NCI-H146 treated with DMSO at 0.1 percent for 48 hours (cell line): ENCODE measurements around the gene RREB1.

ENCODE experiments used
- DNase-seq: peaks from one replicate; lab custom pipeline; 2025; ENCODE audit not compliant: unreplicated experiment; lab: John Stamatoyannopoulos, UW

RREB1 gene

GRCh38 chr6:7190791-7191190, 83.0 kb downstream of the RREB1 start:
- no peak for DNase-seq

GRCh38 chr6:7193122-7193521, 85.4 kb downstream of the RREB1 start:
- no peak for DNase-seq

GRCh38 chr6:7194657-7195056, 86.9 kb downstream of the RREB1 start:
- no peak for DNase-seq

GRCh38 chr6:7195339-7196018, 87.7 kb downstream of the RREB1 start:
- DNase-seq = no peak

GRCh38 chr6:7196019-7196402, 88.2 kb downstream of the RREB1 start:
- no peak for DNase-seq

- no peak for DNase-seq
These were observed 89.0 kb downstream of the RREB1 start for GRCh38 chr6:7196685-7197283.

- DNase-seq = no peak
These were observed 90.0 kb downstream of the RREB1 start for GRCh38 chr6:7197747-7198146.

GRCh38 chr6:7198833-7199800, 91.4 kb downstream of the RREB1 start:
- DNase-seq = no peak

GRCh38 chr6:7200598-7201443, 93.1 kb downstream of the RREB1 start:
- DNase-seq = no peak

- DNase-seq = no peak
These were observed 93.6 kb downstream of the RREB1 start for GRCh38 chr6:7201444-7201731.

GRCh38 chr6:7201732-7202541, 94.2 kb downstream of the RREB1 start:
- no peak for DNase-seq

GRCh38 chr6:7202950-7203349, 95.2 kb downstream of the RREB1 start:
- DNase-seq = no peak

GRCh38 chr6:7203939-7204338, 96.2 kb downstream of the RREB1 start:
- peak; percentile 75 for DNase-seq

GRCh38 chr6:7204726-7205125, 97.0 kb downstream of the RREB1 start:
- DNase-seq = no peak

GRCh38 chr6:7207720-7208119, 100.0 kb downstream of the RREB1 start:
- DNase-seq = no peak

- DNase-seq = no peak
These were observed 105.7 kb downstream of the RREB1 start for GRCh38 chr6:7213416-7213815.

- no peak for DNase-seq
These were observed 106.7 kb downstream of the RREB1 start for GRCh38 chr6:7214468-7214867.

- DNase-seq = no peak
These were observed 107.4 kb downstream of the RREB1 start for GRCh38 chr6:7215131-7215530.

- DNase-seq = no peak
These were observed 108.1 kb downstream of the RREB1 start for GRCh38 chr6:7215798-7216231.

GRCh38 chr6:7216941-7217621, 109.3 kb downstream of the RREB1 start:
- DNase-seq = no peak
